GM19238 (cell line): ENCODE measurements around the gene FAIM2.
A peak's percentile ranks its signal among the peaks of the same experiment; 100 is the strongest.

Experiments used
- DNase-seq: peaks from one replicate; pipeline ENCODE4 v3.0.0; 2011; ENCODE audit warnings: low spot score; ENCODE audit not compliant: insufficient read length

FAIM2 gene

DNA sequence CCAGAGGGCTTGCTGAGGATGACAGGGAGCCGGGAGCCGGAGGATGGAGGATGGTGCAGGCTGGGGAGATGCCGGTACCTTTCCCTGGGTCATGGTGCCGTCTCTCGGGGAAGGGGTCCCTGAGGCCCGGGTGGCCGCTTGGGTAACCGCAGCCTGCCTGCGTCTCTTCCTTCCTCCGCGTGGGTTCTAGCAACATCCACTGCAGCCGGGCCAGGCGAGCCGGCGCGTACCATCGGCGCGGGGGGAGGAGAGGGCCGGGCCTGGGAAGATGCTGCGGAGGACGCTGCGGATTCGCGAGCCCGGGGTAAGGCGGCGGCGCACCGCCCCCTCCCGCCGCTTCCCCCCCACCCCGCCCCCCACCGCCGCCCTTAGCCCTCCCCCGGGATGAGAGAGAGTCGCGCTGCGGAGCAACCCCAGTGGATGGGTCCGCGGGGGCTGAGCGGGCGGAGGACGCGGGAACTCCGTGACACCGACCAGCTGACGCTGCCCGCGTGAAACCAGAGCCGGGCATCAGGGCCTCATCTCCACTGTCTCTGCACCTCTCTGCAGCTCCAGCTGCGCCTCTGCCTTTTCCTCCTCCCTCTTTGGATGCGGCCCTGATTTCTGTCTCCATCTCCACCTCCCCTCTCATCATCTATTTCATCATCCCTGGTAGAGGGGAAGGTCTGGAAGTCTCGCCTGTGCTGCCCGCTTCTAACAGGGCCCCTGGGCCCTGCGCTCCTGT lies at the start of gene FAIM2:
FAIM2 (minus strand) TSS at position 201 of the 724 bp plus-strand sequence; CDS start at position 93, 108 bp downstream.
- no peak for DNase-seq

DNA sequence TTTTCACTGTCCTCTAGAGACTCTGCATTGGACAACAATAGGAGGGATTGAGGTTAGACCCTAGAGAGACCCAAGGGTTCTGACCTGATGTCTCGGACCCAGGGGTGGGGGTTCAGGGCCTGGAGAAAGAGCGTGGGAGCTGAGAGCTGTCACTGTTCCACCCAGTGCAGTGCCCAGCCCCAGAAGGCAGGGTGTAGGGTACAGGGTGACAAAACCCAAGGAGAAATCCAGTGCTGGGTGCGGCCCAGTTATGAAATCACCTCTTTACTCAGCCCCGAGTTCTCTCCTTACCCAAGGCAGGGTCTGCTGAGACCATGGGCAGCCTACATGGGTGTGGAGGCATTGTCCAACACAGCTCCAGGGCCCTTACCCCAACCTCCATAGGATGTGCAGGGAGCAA lies 49.5 kb upstream of the FAIM2 start:
- no peak for DNase-seq

DNA sequence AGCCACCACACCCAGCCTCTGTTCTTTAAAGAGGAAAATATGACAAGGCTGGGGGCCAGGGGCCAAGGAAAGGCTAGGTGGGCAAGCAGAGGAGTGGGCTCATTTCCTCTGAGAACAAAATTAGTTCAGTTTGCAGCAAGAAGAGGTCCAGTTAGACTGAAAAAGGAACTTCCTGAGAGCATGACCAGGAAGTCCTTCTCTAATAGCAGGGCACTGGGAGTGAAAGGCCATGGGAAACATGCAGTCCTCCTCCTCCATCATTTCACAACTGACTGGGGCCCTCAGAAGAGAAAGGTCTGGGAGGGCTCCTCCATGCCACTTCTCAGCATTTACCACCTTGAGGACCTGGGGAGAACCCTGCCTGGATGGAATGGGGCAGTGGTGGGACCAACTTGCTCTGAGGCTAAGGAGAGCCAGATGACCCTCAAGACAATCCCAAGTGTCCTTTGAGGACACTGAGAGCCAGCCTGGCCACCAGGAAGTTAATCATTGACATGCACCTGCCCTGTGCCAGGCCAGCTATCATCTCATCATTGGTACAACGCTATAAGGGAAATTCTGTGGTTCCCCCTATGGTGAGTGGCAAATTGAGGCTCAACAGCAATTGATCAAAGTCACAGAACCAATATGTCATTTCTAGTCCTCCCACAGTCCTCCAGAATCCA lies 48.8 kb upstream of the FAIM2 start:
- no peak for DNase-seq

- no peak for DNase-seq
Observed at GRCh38 chr12:49951411-49952240, 47.9 kb upstream of the FAIM2 start.

DNA sequence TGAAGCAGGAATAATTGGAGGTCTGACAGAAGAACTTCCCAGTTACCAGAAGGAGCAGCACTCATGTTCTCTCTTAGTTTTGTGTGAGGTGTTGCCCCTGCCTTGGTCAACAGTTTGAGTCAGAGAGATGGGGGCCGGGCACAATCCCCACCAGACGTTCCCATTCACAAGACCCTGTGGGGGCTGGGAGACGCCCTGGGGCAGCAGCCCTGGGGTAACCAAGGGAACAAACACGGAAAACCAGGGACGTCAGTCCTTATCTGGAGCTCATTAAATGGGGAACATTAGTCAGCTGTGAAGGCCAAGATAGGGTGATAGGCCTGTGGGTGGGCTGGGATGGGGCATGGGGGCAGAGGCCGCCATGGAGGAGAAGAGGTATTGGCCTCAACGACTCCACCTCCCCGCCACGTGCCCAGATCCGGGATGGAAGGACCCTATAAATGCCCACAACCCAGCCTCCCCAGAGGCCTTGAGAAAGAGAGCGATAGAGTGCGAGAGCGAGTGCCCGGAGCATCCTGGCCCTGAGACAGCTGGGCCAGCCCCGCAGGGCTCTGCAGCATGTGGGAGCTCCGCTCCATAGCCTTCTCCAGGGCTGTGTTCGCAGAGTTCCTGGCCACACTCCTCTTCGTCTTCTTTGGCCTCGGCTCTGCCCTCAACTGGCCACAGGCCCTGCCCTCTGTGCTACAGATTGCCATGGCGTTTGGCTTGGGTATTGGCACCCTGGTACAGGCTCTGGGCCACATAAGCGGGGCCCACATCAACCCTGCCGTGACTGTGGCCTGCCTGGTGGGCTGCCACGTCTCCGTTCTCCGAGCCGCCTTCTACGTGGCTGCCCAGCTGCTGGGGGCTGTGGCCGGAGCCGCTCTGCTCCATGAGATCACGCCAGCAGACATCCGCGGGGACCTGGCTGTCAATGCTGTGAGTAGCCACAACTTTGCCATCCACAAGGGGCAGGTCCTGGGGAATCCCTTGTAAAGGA lies 46.9 kb upstream of the FAIM2 start, which contains the start of gene AQP2:
AQP2 (plus strand) TSS at position 465 of the 979 bp plus-strand sequence; CDS start at position 559, 94 bp downstream.
- DNase-seq: no peak

GRCh38 chr12:49949866-49950265 lies 46.2 kb upstream of the FAIM2 start:
- DNase-seq: no peak

GRCh38 chr12:49948866-49949845 lies 45.5 kb upstream of the FAIM2 start:
- no peak for DNase-seq

DNA sequence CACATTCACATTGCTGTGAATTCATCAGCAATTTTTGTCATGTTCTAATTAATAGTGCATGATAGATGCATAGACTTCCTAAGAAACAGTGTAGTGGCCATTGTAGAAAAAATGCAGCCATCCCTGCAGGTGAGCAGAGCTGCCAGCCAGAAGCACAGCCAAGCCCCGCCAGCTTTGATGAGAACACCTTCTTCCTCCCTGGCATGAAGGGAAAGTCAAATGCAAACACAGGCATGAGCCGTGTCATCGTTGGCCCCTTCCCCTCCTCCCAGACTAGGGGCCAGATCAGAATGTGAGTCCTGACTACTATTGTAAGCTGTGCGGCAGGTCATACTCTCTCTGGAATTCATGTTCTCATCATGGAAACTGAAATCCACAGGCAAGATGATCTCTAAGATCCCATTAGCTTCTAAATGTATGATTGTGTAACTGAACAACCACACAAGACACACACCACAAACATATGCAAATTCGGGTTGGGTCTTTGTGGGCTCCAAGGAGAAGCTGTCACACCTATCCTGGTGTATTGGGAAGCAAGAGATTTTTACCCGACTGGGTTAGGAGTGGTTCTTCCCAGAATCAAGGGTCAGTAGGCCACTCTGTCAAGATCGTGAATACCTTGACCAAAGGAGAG lies 44.0 kb upstream of the FAIM2 start:
- DNase-seq: no peak

GRCh38 chr12:49946497-49946896 lies 42.8 kb upstream of the FAIM2 start:
- DNase-seq: no peak

GRCh38 chr12:49946086-49946485 lies 42.4 kb upstream of the FAIM2 start:
- no peak for DNase-seq

DNA sequence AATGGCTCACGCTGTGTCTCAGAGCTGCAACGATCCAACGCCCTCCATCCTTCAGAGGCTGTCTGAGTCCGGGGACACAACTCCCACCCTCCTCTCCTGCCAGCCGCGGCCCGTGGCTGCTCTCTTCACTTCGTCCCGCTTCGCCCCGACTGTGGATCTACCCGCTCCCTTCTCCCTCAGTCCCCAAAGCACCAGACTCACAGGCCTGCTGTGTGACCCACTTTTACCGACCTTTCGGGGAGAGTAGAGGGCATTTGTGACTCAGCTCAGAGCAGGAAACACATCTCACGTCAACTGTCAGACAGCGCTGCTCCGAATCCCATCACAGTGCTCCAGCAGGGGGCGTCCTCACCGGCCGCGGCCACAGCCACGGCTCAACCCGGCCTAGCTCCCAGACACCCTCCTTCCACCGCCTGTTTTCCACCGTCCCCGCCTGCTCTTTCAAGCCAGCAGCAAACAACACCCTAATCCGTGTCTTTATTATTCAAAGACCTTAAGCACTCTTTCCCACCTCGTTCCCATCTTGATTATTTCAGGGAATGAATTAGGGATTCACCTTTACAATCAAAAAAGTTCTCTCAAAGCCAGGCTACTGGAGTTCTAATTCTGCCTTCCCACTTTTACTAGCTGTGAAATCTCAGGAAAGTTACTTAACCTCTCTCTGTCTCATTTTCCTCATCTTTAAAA lies 41.8 kb upstream of the FAIM2 start:
- DNase-seq: peak; percentile 84

- DNase-seq: no peak
Observed at GRCh38 chr12:49944718-49945117, 41.0 kb upstream of the FAIM2 start.

DNA sequence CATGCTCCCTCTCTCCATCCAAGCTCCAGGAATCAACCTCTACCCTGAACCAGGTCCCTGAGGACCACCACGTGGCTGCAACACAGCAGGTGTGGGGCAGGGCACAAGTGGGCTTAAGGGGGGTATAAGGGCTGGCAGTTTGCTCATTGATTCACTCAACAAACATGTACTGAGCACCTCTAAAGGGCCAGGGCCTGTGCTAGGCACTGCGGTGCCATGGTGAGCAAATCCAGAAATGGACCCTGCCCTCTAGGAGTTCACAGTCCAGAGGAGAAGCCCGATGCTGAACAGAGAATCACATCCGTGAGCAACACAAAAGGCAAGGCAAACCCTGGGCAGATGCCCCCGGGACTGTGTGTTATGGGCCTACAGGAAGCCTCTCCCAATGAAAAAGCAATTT lies 40.3 kb upstream of the FAIM2 start:
- no peak for DNase-seq

GRCh38 chr12:49943625-49943960 lies 39.9 kb upstream of the FAIM2 start:
- DNase-seq: no peak

DNA sequence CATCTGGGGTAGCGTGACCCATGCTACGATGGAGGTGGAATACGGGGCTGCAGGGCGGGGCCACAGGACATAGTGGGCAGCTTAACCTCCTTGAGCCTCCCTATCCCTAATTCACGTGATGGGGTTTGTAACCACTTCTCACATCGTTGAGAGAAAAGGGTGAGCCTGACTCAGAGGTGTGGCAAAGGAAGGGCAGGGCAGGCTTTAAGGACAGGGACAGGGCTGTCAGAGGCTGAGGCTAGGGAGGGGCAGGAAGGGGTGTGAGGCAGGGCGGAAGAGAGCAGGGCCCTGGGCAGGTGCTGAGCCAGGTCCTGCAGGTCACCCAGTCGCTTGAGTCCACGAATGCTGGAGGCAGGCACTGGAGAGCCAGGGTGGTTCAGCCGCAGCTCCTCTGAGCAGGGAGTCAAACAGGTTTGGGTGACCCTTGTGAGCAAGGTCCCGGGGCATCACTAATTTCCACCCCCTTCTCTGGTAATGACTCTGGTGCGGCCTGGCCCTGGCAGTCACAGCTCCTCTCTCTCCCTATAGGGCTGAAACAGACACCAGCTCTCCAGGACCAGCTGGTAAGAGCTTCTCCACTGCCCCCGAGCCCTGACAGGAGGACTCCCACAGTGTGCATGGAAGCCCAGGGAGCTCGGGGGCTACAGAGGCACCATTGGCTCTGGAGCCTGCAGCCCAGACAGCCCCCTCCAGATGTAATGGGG lies 39.4 kb upstream of the FAIM2 start:
- no peak for DNase-seq

- DNase-seq: no peak
Observed at GRCh38 chr12:49942512-49942893, 38.8 kb upstream of the FAIM2 start.

- DNase-seq: no peak
Observed at GRCh38 chr12:49941556-49942511, 38.1 kb upstream of the FAIM2 start.
